LHCN-M2 (cell line): ENCODE results near the gene PPP6R1. TPM values are rescaled to one million over a fixed set of nuclear protein-coding genes. Genes with fewer than 3 reads are reported as not detected.

Source experiments
- total RNA-seq: library from RNA; depleted of rRNA; stranded (reverse); fragments of >200 nt; gene quantifications from 2 replicates; pipeline ENCODE4 v1.2.3, GENCODE V29; 2014; rRNA removed

Gene PPP6R1
- total RNA-seq, 1 experiment from 2014 or later = 61.4 TPM

Other genes starting within 250 kb of the PPP6R1 start
- not detected in 2 replicates for gene GP6, start 220.8 kb downstream of the PPP6R1 start, total RNA-seq
- gene RDH13, start 195.9 kb downstream of the PPP6R1 start, total RNA-seq = 6.5 and 8.7 TPM in 2 replicates
- gene EPS8L1, start 183.1 kb downstream of the PPP6R1 start, total RNA-seq = 2.0 and 2.2 TPM in 2 replicates
- gene PPP1R12C, start 141.4 kb downstream of the PPP6R1 start, total RNA-seq = 78.0 and 90.4 TPM in 2 replicates
- 52.6 and 73.4 TPM in 2 replicates for gene TNNT1, start 109.8 kb downstream of the PPP6R1 start, total RNA-seq
- gene TNNI3, start 101.3 kb downstream of the PPP6R1 start, total RNA-seq = 0.26 and 0.92 TPM in 2 replicates
- 0.90 and 1.3 TPM in 2 replicates for gene DNAAF3, start 92.4 kb downstream of the PPP6R1 start, total RNA-seq
- gene SYT5, start 78.7 kb downstream of the PPP6R1 start, total RNA-seq = not detected in 2 replicates
- gene PTPRH, start 49.5 kb downstream of the PPP6R1 start, total RNA-seq = 0.19 and 0.29 TPM in 2 replicates
- 0.98 and 1.5 TPM in 2 replicates for gene TMEM86B, start 30.3 kb downstream of the PPP6R1 start, total RNA-seq
- gene HSPBP1, start 21.1 kb upstream of the PPP6R1 start, total RNA-seq = 45.7 and 49.8 TPM in 2 replicates
- 5.7 and 10.8 TPM in 2 replicates for gene BRSK1, start 25.0 kb upstream of the PPP6R1 start, total RNA-seq
- gene TMEM150B, start 66.3 kb upstream of the PPP6R1 start, total RNA-seq = not detected in 2 replicates
- gene KMT5C, start 80.9 kb upstream of the PPP6R1 start, total RNA-seq = 14.8 and 16.9 TPM in 2 replicates
- not detected in 2 replicates for gene COX6B2, start 95.7 kb upstream of the PPP6R1 start, total RNA-seq
- not detected in 2 replicates for gene GARIN5B, start 104.2 kb upstream of the PPP6R1 start, total RNA-seq
- 1.7 and 2.1 TPM in 2 replicates for gene IL11, start 111.4 kb upstream of the PPP6R1 start, total RNA-seq
- gene TMEM190, start 117.8 kb upstream of the PPP6R1 start, total RNA-seq = not detected in 2 replicates
- 0.32 TPM in 1 of 2 replicates, not detected in the other for gene TMEM238, start 125.3 kb upstream of the PPP6R1 start, total RNA-seq
- gene RPL28, start 126.9 kb upstream of the PPP6R1 start, total RNA-seq = 306 and 535 TPM in 2 replicates
- 254 and 267 TPM in 2 replicates for gene UBE2S, start 148.8 kb upstream of the PPP6R1 start, total RNA-seq
- gene SHISA7, start 184.3 kb upstream of the PPP6R1 start, total RNA-seq = 0.06 TPM in 1 of 2 replicates, not detected in the other
- gene ISOC2, start 202.6 kb upstream of the PPP6R1 start, total RNA-seq = 89.8 and 90.2 TPM in 2 replicates
- not detected in 2 replicates for gene C19orf85, start 205.7 kb upstream of the PPP6R1 start, total RNA-seq
- gene ZNF628, start 217.6 kb upstream of the PPP6R1 start, total RNA-seq = 2.7 and 9.2 TPM in 2 replicates
- gene NAT14, start 226.2 kb upstream of the PPP6R1 start, total RNA-seq = 23.7 and 25.8 TPM in 2 replicates
- gene SSC5D, start 229.4 kb upstream of the PPP6R1 start, total RNA-seq = 0.34 and 0.45 TPM in 2 replicates